Activated gamma-delta T cell treated with anti-CD3 and anti-CD28 coated beads, Interleukin-2, amount 50 U/mL, for 16 hours (primary cell): ENCODE measurements around the gene C1orf94.
"Not testable (repeated sequence)": the region's sequence is repeated elsewhere in the genome, so short reads cannot be mapped to it uniquely, and the experiment has no call there.

Source experiments
- DNase-seq: peaks from one replicate; pipeline ENCODE4 v3.0.0-alpha.2; 2020; ENCODE audit warnings: low read depth

C1orf94 gene

GRCh38 chr1:34165422-34165921 lies 11.2 kb upstream of the C1orf94 start:
- DNase-seq: no peak

DNA sequence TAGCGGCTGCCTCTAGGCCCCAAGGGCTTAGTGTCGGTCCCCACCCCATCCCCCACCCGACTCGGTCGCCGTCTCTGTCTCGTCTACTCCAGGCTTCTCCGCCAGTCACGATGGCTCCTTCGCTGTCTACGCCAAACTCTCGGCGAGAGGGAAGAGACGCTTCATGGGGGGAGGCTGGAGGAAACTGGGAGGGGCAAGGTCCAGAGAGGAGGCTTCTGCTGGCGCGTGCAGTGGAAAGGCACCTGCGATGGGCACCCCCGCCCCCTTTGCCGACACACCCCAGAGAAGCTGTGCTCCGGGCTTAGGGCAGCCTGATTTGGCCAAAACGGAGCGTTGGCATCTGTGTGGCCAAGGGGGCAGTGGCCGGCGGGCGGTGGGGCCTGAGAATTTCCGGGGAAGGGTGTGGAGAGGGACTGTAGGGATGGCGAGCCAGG lies 10.5 kb upstream of the C1orf94 start:
- DNase-seq: no peak

GRCh38 chr1:34166625-34167361 lies 9.9 kb upstream of the C1orf94 start:
- DNase-seq: no peak

- no peak for DNase-seq
These were observed 9.3 kb upstream of the C1orf94 start for GRCh38 chr1:34167389-34167788.

DNA sequence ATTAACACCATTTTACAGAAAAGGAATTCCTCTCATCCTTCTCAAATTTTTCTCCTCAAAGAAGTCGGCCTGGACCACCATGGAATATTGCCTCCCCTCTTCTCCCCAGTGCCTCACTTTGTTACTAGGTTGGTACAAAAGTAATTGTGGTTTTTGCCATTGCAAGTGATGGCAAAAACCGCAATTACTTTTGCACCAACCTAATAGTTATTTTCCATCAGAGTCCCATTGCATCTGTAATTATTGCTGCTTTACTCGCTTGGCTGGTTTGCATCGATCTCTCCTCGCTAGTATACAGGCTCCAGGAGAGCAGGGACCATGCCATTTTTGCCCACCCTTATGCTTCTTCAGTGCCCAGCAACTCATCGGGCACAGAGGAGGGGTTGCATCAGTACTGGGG lies 963 bp upstream of the C1orf94 start:
- DNase-seq: no peak

DNA sequence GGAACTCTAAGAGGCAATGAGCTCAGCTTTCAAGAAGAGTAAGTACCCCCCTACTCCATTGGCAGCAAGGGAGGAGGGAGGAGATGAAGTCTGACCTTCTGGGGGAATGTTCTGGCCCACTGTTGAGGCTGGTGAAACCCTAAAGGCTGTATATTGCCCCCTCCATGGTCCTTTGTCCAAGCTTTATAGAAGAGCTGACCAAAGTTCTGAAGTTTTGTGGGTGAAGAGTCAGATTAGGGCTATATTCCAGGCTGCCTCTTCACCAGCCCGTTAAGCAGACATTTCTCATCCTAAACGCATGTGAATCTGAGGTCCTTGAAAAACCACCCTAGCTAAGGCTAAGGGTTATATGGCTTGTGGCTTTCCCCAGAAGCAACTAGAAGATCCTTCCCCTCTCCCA lies 1.4 kb downstream of the C1orf94 start:
- DNase-seq: no peak

GRCh38 chr1:34183381-34183780 lies 6.7 kb downstream of the C1orf94 start:
- DNase-seq: not testable (repeated sequence)

DNA sequence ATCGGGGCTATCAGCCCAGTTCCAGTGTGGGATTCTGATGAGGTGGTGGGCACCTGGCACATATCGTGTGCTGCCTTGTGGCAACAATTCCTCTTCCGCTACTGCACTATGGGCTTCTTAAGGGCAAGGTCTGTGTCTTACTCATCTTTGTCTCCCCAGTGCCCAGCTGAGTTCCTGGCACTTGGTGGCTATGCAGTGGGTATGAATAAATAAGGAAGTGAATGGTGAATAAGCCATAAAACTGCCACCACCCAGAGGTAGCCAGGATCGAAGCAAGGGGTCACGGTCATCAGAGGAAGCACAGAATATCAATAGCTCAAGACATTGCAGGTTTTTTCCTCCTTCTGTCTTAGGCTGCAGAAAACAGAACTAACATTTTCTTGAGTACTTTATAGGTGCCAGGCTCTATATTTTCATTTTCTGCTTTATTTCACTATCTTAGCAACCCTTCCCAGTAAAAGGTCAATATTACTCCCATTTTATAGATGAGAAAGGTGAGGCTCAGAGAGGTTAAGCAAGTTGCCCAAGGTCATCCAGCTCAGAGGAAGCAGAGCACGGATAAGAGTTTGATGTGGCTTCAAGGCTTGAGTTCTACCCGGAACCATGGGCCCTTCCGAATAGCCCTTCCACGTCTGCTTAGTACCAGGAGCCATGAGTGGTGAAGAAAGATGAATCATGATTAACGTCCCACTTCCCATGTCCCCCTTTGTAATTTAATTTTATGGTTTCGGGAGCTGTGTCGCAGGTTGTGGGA lies 10.2 kb downstream of the C1orf94 start:
- DNase-seq: no peak

DNA sequence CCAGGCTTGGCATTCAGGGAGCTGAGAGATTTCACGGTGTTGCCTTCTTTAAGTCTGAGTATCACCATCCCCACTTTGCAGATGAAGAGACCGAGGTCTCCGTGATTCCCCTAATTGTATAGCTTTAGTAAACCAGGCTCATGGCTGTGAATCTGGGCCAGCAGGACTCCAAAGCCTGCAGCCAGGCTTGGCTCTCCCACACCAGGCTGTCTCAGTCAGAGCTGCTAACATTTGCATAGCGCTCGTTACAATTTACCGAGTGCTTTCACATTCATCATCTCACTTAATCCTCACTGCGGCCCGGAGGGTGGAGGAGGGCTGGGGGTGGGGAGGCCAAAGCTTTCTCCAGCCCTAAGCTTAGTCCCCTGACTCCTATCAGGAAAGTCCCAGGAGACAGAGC lies 11.7 kb downstream of the C1orf94 start:
- no peak for DNase-seq

DNA sequence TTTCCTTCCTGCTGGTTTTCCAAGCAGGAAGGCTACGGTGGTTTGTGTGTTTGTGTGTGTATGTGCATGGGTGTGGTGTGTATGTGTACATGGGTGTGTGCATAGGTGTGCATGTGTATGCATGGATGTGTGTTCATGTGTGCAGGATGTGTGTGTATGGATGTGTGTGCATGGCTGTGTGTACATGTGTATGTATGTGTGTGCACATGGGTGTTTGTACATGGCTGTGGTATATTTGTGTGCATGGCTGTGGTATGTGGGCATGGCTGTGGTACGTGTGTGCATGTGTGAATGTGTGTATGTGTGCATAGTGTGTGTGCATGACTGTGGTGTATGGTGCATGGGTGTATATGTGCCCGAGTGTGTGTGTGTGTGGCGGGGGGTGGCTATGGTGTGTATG lies 12.3 kb downstream of the C1orf94 start:
- no peak for DNase-seq

DNA sequence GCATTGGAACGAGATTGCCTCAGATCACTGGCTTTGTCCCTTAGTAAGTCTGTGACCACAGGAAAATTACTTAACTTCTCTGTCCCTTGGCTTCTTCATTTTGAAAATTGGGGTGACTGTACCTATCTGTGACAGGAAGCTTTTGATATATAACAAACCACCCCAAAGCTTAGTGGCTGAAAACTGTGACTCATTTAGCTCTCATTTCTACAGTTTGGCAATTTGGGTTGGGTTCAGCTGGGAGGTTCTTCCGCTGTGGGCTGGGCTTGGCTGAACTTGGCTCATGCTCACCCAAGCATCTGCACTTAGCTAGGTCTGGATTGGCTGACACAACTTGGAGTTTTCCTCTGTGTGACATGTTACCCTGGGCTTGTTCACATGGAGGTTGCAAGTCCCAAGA lies 14.0 kb downstream of the C1orf94 start:
- no peak for DNase-seq

- no peak for DNase-seq
These were observed 15.9 kb downstream of the C1orf94 start for GRCh38 chr1:34192621-34193020.

DNA sequence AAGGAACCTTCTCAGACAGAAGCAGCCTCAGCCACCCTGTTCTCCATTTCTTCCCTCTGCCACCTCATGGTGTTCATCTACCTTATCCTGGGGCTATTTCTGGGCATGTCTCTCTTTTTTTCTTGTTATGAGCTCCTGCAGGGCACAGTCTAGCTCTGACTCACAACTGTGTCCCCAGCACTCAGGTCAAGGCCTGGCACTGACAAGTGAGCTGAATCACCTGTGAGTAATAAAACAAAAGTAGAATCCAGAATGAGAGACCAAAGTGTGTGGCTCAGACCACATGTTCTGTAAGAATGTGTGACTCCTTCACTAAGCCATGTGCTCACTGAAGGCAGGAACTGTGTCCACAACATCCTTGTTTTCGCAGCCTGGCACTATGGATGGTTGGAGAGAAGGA lies 23.2 kb downstream of the C1orf94 start:
- no peak for DNase-seq

DNA sequence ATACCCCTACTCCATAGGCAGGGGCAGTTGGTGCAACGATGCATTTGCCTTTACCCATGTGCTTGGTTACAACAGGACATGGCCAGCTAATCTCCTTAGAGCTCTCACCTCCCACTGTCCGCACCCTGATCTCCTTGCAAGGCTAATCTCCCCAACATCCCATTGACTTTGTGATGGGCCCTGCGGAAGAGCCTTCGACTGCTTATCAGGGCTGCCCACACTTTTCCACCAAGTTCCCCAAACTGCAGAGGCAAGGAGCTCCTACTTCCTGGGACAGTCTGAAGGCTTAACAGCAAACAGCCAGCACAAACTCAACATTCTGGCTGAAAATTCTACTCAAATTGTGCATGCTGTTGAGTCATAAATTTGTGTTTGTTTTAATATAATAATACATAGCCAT lies 36.0 kb downstream of the C1orf94 start:
- DNase-seq: no peak

GRCh38 chr1:34213956-34214355 lies 37.2 kb downstream of the C1orf94 start:
- no peak for DNase-seq

- DNase-seq: no peak
These were observed 54.7 kb downstream of the C1orf94 start for GRCh38 chr1:34231441-34231840.

DNA sequence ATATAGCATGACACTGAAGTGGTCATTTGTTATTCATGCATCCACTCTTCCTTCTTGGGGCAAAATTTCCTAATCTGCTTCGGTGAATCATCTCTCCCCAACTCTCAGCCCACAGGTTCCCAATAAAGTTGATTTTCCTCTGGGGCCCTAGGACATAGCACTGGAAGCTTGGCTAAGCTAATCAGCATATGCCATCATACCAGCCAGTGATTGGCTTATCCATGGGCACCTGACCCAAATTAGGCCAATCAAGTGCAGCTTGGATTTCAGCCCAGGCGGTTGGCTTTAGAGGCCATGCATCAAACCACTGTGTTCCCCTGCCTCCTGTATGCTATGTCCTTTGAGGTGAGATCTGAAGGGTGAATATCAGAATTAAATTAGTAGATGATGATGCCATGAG lies 58.9 kb downstream of the C1orf94 start:
- DNase-seq: no peak

- no peak for DNase-seq
These were observed 59.4 kb downstream of the C1orf94 start for GRCh38 chr1:34236089-34236488.

DNA sequence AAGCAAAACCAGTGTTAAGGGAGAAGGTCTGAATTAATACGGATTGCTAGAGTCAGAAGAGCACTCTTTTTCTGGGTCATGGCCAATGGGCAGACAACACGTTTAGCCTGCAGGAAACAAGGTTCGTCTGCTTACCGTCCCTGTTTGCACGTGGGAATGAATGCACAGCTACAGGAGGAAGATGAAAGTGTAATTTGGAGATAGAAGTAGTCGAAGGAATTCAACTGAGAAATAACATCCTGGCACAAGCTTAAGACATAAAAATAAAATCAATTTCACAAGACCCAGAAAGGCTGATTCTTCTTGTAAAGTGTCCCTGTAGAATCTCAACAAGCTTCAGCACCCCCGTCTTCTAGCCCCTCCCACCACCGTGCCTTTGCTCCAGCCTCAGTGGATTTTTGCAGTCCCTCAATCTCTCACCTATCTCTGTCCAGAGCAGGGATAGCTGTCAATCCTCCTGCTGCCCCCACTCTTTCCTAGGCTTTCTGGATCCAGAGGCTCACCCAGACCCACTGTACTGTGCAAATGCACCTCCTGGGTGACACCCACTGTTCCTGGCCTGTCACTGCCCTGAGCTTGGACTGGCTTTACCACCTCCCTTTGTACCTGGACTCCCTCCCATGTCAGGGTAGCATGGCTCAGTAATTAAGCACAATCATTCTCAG lies 60.6 kb downstream of the C1orf94 start:
- DNase-seq: no peak

DNA sequence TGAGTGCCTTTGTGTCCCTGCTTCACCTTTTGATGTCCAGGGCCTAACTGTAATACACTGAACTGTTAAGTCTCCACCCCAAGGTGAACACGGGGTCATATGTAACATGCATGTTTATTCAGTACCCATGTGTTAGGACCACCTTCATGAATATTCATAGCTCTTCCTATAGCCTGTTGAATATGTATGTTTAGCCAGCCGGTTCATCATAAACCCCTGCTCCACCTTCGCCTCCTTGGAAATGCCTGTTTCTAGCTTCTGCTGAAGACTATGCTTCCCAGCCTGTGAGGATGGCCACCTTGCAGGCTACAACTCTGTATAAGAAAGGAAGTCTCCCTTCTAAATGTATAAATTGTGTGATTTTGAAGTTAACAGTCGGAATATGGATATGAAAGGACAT lies 69.3 kb downstream of the C1orf94 start:
- no peak for DNase-seq

- no peak for DNase-seq
These were observed 73.6 kb downstream of the C1orf94 start for GRCh38 chr1:34250342-34250741.

DNA sequence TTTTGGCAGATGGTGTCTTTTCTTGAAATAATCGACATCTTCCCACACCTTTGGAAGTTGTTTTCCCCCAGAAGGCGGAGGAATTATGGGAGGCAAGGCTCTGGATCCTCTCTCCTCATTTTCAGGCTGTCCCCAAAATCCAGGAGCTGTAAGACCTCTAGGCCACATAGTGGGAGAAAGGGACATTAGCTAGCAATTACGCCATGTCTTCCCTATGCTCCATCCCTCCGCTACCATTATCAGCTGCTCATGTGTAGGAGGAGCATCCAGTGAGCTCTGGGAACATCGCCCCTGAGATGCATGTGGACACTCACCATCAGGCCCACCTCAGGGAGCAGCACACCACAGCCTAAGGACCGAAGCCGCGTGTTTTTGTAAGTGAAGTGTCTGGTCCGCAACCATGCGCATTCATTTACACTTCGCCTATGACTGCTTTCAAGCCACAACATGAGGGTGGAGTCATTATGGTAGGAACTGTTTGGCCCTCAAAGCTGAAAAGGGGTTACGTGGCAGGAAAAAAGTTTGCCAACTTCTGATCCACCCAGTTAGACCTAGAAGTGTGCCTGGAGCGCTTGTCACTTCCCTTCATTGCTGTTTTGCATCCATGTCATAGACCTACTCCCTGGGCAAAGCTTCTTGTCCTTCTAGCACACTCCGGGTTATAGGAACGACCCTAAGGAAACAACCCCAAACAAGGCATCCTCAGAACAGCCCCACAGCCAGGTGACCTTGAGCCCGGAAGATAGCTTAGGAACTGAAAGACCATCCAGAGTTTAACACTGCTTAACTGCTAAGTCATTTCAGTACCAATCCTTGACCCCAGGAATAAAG lies 85.5 kb downstream of the C1orf94 start:
- no peak for DNase-seq
